ENCODE measurements around the gene NR2C2AP.

- TF ChIP-seq CTCF (IDR thresholded peaks at IDR 0.05) = no peak
- TF ChIP-seq POLR2A (IDR thresholded peaks at IDR 0.05) = no peak
These were observed 10.2 kb downstream of the NR2C2AP start for GRCh38 chr19:19192910-19193423.
